ENCODE measurements around the gene C1QTNF3. TPM values are rescaled to one million over a fixed set of nuclear protein-coding genes. Genes with fewer than 3 reads are reported as not detected.

The C1QTNF3 gene
- total and polyA plus RNA-seq, 9 donors, result 62.8 to 152 (median 110) TPM

GRCh38 chr5:34054400-34054729, 11.4 kb upstream of the C1QTNF3 start:
- WGBS (ENCODE audit: insufficient coverage), result no CpG with 5 or more reads among the region's 1 CpG
- Histone ChIP-seq H3K4me3 (ENCODE audit: low read length) (no peak overlapping the region), H3K36me3 (ENCODE audit: control insufficient read depth, insufficient read depth, low read length) (peaks cover 6% of the 10 kb centered on the region), H3K9me3 (replicated peaks; ENCODE audit: control insufficient read depth, low read depth, low read length) (no peaks in the 10 kb centered on the region), H3K27ac (ENCODE audit: low read length) (peak overlapping the region; percentile 74), H3K27me3 (ENCODE audit: control insufficient read depth, insufficient read depth, low read length) (no peaks in the 10 kb centered on the region), H3K4me1 (ENCODE audit: control insufficient read depth, insufficient read depth, low read length) (peaks cover 25% of the 10 kb centered on the region)
- DNase-seq, result no peak

GRCh38 chr5:34053571-34054399, 10.8 kb upstream of the C1QTNF3 start:
- H3K36me3 ChIP-seq (ENCODE audit: control insufficient read depth, insufficient read depth, low read length), result peaks cover 6% of the 10 kb centered on the region
- H3K27me3 ChIP-seq (ENCODE audit: control insufficient read depth, insufficient read depth, low read length), result no peaks in the 10 kb centered on the region
- WGBS (ENCODE audit: insufficient coverage), result no CpG with 5 or more reads among the region's 5 CpGs
- H3K4me3 ChIP-seq (ENCODE audit: low read length), result no peak overlapping the region
- peaks cover 25% of the 10 kb centered on the region for H3K4me1 ChIP-seq (ENCODE audit: control insufficient read depth, insufficient read depth, low read length)
- peak overlapping the region; percentile 74 for H3K27ac ChIP-seq (ENCODE audit: low read length)
- H3K9me3 ChIP-seq (replicated peaks; ENCODE audit: control insufficient read depth, low read depth, low read length), result no peaks in the 10 kb centered on the region
- DNase-seq, result peak; percentile 61

DNA sequence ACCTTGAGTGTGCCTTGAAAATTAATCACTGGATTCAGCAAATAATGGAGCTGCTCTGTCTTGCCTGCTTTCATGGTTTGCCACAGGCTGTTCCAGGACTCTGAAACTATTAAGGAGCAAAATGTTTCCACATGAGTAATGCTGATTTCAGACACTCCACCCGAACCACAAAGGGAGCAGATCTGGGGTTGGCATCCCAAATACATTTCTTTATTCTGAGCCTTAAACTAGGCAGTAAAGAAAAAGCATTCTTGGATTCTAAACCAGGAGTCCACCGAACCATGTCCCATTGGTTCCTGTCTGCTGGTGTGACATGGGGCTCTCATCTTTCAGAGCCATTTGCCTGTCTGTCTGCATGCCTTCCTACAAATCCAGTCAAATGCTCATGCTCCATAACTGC, 10.1 kb upstream of the C1QTNF3 start:
- WGBS (ENCODE audit: insufficient coverage), result 30% methylated on average over 1 of the region's 2 CpGs
- no peak overlapping the region for H3K4me3 ChIP-seq (ENCODE audit: low read length)
- peaks cover 6% of the 10 kb centered on the region for H3K36me3 ChIP-seq (ENCODE audit: control insufficient read depth, insufficient read depth, low read length)
- H3K9me3 ChIP-seq (replicated peaks; ENCODE audit: control insufficient read depth, low read depth, low read length), result no peaks in the 10 kb centered on the region
- H3K27me3 ChIP-seq (ENCODE audit: control insufficient read depth, insufficient read depth, low read length), result no peaks in the 10 kb centered on the region
- peak overlapping the region; percentile 74 for H3K27ac ChIP-seq (ENCODE audit: low read length)
- H3K4me1 ChIP-seq (ENCODE audit: control insufficient read depth, insufficient read depth, low read length), result peaks cover 28% of the 10 kb centered on the region
- peak; percentile 91 for DNase-seq

- WGBS (ENCODE audit: insufficient coverage), result no CpG with 5 or more reads among the region's 4 CpGs
- DNase-seq, result no peak
- Histone ChIP-seq H3K4me1 (ENCODE audit: control insufficient read depth, insufficient read depth, low read length) (peaks cover 33% of the 10 kb centered on the region), H3K9me3 (replicated peaks; ENCODE audit: control insufficient read depth, low read depth, low read length) (no peaks in the 10 kb centered on the region), H3K27ac (ENCODE audit: low read length) (no peak overlapping the region), H3K36me3 (ENCODE audit: control insufficient read depth, insufficient read depth, low read length) (peaks cover 5% of the 10 kb centered on the region), H3K4me3 (ENCODE audit: low read length) (no peak overlapping the region), H3K27me3 (ENCODE audit: control insufficient read depth, insufficient read depth, low read length) (no peaks in the 10 kb centered on the region)
Observed at GRCh38 chr5:34051374-34051980, 8.5 kb upstream of the C1QTNF3 start.

DNA sequence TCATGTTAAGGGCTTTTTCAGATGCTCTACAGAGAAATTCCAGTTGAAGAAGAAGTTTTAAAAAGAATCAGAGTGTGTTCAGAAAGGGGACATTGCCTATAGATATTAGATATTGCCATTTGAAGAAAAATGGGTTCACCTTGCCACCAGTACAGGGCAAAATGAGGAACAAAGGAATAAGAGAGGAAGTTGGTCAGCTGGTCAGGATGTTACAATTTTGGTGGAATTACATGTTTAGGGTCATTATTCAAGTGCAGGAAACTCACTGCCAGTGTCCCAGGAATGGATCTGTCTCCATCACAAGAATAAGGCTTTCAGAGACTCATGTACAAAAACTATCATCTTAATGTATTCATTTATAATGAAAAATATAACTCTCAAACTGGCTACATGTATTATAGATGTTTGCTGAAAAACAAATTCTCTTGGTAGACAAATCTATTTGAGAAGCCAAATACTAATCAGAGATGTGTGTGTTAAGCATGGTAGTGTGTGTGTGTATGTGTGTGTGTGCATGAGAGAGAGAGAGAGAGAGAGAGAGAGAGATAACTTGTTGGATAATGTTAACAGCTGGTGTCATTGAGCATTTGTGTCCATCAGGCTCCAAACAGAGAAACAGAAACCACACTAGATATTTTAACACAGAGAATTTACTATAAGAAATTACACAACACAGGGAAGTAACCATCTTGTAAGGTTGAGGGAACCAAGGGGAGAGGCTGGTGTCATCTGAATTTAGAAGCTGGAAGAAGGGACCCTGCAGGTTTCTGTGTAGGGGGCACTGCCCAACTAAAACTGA, 5.0 kb upstream of the C1QTNF3 start:
- Histone ChIP-seq H3K4me3 (ENCODE audit: low read length) (no peak overlapping the region), H3K9me3 (replicated peaks; ENCODE audit: control insufficient read depth, low read depth, low read length) (no peaks in the 10 kb centered on the region), H3K27me3 (ENCODE audit: control insufficient read depth, insufficient read depth, low read length) (no peaks in the 10 kb centered on the region), H3K36me3 (ENCODE audit: control insufficient read depth, insufficient read depth, low read length) (peaks cover 5% of the 10 kb centered on the region), H3K27ac (ENCODE audit: low read length) (peak overlapping the region; percentile 6), H3K4me1 (ENCODE audit: control insufficient read depth, insufficient read depth, low read length) (peaks cover 33% of the 10 kb centered on the region)
- no peak for DNase-seq

GRCh38 chr5:34047143-34047542, 4.1 kb upstream of the C1QTNF3 start:
- WGBS (ENCODE audit: insufficient coverage), result 33% methylated on average over 1 of the region's 4 CpGs
- no peaks in the 10 kb centered on the region for H3K9me3 ChIP-seq (replicated peaks; ENCODE audit: control insufficient read depth, low read depth, low read length)
- peak; percentile 50 for DNase-seq
- no peak overlapping the region for H3K27ac ChIP-seq (ENCODE audit: low read length)
- no peak overlapping the region for H3K4me3 ChIP-seq (ENCODE audit: low read length)
- peaks cover 5% of the 10 kb centered on the region for H3K36me3 ChIP-seq (ENCODE audit: control insufficient read depth, insufficient read depth, low read length)
- H3K27me3 ChIP-seq (ENCODE audit: control insufficient read depth, insufficient read depth, low read length), result no peaks in the 10 kb centered on the region
- peaks cover 39% of the 10 kb centered on the region for H3K4me1 ChIP-seq (ENCODE audit: control insufficient read depth, insufficient read depth, low read length)

GRCh38 chr5:34045996-34046395, 3.0 kb upstream of the C1QTNF3 start:
- Histone ChIP-seq H3K36me3 (ENCODE audit: control insufficient read depth, insufficient read depth, low read length) (no peaks in the 10 kb centered on the region), H3K27ac (ENCODE audit: low read length) (no peak overlapping the region), H3K9me3 (replicated peaks; ENCODE audit: control insufficient read depth, low read depth, low read length) (no peaks in the 10 kb centered on the region), H3K4me1 (ENCODE audit: control insufficient read depth, insufficient read depth, low read length) (peaks cover 33% of the 10 kb centered on the region), H3K4me3 (ENCODE audit: low read length) (no peak overlapping the region), H3K27me3 (ENCODE audit: control insufficient read depth, insufficient read depth, low read length) (no peaks in the 10 kb centered on the region)
- DNase-seq, result no peak

GRCh38 chr5:34045023-34045422, 2.0 kb upstream of the C1QTNF3 start:
- Histone ChIP-seq H3K36me3 (ENCODE audit: control insufficient read depth, insufficient read depth, low read length) (no peaks in the 10 kb centered on the region), H3K4me3 (ENCODE audit: low read length) (no peak overlapping the region), H3K4me1 (ENCODE audit: control insufficient read depth, insufficient read depth, low read length) (peaks cover 35% of the 10 kb centered on the region), H3K27ac (ENCODE audit: low read length) (peak overlapping the region; percentile 94), H3K9me3 (replicated peaks; ENCODE audit: control insufficient read depth, low read depth, low read length) (no peaks in the 10 kb centered on the region), H3K27me3 (ENCODE audit: control insufficient read depth, insufficient read depth, low read length) (no peaks in the 10 kb centered on the region)
- 55% methylated on average over 3 of the region's 3 CpGs for WGBS (ENCODE audit: insufficient coverage)
- DNase-seq, result peak; percentile 63

DNA sequence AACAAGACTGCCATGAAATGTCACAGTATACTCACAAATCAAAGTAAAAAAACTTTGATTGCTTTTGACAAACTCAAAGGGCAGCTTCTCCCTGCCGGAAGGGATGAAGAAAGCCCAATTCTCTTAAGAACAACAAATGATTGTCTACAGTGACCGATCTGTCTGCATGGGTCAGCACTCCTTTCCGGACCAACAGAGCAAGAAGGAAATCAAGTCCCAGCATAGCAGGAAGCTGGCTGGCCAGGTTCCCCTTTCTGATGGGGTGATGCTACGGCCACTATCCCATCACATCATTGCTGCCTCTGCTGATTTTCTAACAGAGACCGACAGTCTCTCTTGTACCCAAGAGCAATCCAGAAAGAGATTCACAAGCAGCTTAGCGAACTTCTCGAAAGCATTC, 692 bp downstream of the C1QTNF3 start:
- peaks cover 45% of the 10 kb centered on the region for H3K4me1 ChIP-seq (ENCODE audit: control insufficient read depth, insufficient read depth, low read length)
- DNase-seq, result peak; percentile 81
- peak overlapping the region; percentile 58 for H3K4me3 ChIP-seq (ENCODE audit: low read length)

DNA sequence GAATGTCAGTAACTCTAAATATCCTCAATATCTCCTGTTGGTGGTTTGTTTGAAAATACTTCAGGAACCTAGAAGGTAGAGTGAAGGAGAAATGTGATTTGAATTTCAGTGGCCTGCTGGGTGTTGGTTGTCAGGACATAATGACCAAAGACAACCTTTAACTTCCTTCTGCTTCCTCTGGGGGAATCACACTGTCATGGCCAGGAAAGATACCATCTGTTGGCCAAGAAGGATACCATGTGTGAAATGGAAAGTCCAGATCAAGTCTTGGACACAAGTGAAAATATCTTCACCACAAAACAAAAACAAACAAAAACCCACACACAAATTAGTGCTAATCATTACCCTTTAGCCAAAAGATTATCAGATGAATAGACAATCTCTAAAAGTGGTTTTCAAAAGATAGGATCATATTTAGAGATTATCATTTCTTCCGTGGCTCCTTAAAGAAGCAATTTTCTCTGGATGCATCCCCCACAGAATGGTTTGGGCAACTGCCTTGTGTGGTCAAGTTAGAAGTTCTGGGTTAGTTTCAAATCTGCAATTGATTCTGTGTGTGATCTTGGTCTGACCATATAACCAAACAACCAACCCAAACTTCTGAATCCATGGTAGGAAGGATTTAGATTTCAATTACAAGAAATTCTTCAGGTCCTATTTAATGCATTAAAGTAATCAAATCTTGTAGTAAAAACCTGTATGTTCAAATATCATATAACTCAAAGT, 1.6 kb downstream of the C1QTNF3 start:
- Histone ChIP-seq H3K9me3 (replicated peaks; ENCODE audit: control insufficient read depth, low read depth, low read length) (no peaks in the 10 kb centered on the region), H3K4me1 (ENCODE audit: control insufficient read depth, insufficient read depth, low read length) (peaks cover 41% of the 10 kb centered on the region), H3K36me3 (ENCODE audit: control insufficient read depth, insufficient read depth, low read length) (no peaks in the 10 kb centered on the region), H3K4me3 (ENCODE audit: low read length) (peak overlapping the region; percentile 58), H3K27ac (ENCODE audit: low read length) (peak overlapping the region; percentile 25), H3K27me3 (ENCODE audit: control insufficient read depth, insufficient read depth, low read length) (no peaks in the 10 kb centered on the region)
- no CpG with 5 or more reads among the region's 1 CpG for WGBS (ENCODE audit: insufficient coverage)
- peak; percentile 30 for DNase-seq

More for the DNA sequence above, 692 bp downstream of the C1QTNF3 start:
- Histone ChIP-seq H3K36me3 (ENCODE audit: control insufficient read depth, insufficient read depth, low read length) (no peaks in the 10 kb centered on the region), H3K27me3 (ENCODE audit: control insufficient read depth, insufficient read depth, low read length) (no peaks in the 10 kb centered on the region), H3K27ac (ENCODE audit: low read length) (peak overlapping the region; percentile 94), H3K9me3 (replicated peaks; ENCODE audit: control insufficient read depth, low read depth, low read length) (no peaks in the 10 kb centered on the region)
- whole genome bisulfite sequencing (ENCODE audit: insufficient coverage), result 19% methylated on average over 4 of the region's 7 CpGs

Measured in muscle of leg (tissue), 11 donors.